NOMO-1 treated with DMSO at 0.1 percent for 48 hours (cell line): Measurements from ENCODE around the gene MAZ.
"Not testable (repeated sequence)": the region's sequence is repeated elsewhere in the genome, so short reads cannot be mapped to it uniquely, and the experiment has no call there.

ENCODE experiments used
- DNase-seq: peaks from one replicate; lab custom pipeline; 2025; ENCODE audit not compliant: unreplicated experiment; lab: John Stamatoyannopoulos, UW

Gene MAZ

DNA sequence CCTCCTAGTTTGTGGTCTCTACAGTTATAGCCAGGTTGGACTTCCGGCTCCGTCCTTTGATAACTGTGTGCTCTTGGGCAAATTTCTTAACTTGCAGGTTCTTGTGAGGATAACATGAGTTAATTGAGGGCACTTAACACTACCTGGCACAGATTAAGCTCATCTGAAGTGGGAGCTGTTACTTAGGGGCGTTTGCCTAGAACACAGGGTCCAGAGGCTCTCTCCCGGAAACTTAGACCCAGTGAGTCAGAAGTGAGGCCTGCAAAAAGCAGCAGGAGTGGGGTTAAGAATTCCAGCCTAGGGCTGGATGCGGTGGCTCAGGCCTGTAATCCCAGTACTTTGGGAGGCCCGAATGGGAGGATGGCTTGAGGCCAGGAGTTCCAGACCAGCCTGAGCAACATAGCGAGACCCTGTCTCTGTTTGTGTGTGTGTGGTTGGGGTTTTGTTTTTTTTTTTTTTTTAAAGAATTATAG lies 15.3 kb downstream of the MAZ start:
- no peak for DNase-seq

DNA sequence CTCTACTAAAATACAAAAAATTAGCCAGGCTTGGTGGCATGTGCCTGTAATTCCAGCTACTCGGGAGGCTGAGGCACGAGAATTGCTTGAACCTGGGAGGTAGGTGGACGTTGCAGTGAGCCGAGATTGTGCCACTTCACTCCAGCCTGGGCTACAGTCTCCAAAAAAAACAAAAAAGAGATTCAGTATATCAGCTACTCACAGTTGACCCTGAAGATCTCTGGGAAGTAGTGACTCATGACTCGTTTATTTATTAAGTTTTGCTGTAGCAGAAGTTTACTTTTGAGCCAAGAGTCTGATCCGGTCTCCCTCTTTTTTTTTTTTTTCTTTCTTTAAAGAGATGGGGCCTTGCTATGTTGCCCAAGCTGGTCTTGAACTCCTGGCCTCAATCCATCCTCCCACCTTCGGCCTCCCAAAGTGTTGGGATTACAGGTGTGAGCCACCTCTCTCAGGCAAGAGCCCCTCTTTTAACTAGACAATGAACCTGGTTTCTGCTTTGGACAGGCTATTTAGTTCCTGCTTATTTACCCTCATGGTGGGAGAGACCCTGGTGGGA lies 18.3 kb downstream of the MAZ start:
- DNase-seq, result no peak

DNA sequence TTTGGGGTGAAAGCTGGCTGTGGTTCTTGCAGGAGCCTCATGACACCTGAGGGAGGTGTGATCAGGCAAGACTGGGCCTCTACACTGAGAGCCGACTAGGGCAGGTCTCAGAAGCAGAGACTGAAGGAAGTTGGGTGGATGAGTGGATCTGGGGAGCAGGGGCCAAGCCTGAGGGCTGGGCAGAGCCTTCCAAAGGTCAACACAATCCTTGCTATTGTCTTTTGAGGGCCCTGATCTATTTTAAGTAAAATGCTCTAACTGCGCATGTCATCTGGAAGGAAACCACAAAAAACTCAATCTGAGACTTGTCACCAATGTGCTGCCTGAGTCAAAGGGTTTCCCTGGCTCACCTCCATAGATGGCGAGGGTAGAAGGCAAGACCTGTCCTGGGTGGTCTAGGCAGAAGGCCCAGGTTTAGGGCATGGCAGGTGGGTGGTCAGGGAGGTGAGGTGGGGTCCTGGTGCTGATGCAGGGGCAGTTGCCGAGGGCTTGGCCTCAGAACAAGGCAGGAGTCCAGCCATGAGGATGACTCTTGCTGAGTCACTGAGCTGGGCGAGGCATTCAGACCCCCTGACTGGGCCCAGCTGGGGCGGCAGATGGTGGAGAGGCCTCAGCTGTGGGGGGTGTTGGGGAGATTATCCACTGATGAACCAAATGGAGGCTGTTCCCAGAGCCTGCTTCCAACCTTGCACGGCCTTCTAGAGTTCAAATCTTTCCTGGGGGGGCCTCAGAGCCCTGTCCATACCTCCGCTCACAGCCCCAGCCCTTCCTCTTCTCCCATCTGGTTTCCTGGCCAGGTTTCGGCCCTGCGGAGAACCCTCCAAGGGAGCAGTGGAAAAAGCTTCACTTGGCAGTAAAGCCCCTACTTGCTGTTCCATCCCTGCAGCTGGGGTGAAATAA lies 19.1 kb downstream of the MAZ start:
- DNase-seq, result no peak

DNA sequence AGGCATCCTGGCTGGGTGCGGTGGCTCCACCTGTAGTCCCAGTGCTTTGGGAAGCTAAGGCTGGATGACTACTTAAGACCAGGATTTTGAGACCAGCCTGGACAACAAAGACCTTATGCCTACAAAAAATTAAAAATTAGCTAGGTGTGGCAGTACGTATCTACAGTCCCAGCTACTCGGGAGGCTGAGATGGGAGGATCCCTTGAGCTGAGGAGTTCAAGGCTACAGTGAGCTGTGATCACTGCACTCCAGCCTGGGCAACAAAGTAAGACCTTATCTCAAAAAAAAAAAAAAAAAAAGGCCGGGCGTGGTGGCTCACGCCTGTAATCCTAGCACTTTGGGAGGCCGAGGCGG lies 20.0 kb downstream of the MAZ start:
- DNase-seq, result no peak

DNA sequence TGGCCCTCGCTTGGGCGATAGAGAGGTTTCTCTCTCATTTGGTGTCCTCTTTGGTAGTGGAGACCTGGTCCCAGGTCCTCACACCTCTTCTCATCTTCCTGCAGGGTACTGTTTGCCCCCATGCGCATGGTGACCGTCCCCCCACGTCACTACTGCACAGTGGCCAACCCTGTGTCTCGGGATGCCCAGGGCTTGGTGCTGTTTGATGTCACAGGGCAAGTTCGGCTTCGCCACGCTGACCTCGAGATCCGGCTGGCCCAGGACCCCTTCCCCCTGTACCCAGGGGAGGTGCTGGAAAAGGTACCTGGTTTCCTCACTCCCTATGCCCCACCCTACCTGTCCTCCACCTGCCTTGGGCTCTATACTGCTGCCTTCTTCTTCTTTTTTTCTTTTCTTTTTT lies 24.4 kb downstream of the MAZ start:
- DNase-seq, result no peak

DNA sequence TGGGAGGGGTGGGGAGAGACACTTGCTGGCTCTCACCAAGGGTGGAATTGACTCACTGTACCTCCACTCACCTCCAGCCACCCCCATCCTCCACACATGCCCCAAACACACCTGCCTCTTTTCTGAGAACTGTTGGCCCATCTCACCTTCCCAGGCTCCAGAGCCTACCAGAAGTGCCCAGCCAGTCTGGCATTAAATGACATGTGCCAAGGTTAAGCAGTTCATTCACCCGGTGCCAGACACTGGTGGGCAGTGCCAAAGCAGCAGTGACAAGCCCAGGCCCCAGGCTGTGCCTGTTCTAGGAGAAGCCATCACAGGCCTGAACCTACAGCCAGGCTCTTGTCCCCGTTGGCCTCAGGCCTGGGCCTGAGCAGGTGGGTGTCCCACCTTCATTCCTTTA lies 25.2 kb downstream of the MAZ start:
- no peak for DNase-seq

DNA sequence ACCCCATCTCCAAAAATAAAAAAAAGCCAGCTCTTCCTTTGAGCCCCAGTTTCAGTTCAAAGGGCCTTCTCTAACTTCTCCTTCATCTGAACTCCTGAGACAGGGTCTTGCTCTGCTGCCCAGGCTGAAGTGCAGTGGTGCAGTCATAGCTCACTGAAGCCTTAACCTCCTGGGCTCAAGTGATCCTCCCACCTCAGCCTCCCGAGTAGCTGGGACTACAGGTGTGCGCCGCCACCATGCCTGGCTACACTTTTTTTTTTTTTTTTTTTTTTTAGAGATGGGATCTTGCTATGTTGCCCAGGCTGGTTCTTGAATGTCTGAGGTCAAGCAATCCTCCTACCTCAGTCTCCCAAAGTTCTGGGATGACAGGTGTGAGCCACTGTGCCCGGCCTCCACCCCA lies 26.9 kb downstream of the MAZ start:
- DNase-seq, result not testable (repeated sequence)

DNA sequence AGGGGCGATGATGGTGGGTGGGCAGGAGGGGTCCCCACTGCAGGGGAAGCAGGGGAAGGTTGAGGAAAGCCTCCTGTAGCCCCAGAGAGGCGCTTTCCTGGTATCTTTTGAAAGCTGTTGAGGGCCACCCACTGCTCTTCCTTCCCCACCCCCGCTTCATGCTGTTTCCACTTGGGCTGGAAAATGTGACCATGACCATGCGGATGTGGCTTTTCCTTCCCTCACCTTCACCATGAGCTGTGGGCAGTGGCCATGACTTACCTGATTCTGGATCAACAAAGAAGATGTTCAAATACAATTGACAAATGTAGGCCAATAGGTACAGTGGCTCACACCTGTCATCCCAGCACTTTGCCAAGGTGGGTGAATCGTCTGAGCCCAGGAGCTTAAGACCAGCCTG lies 27.8 kb downstream of the MAZ start:
- DNase-seq, result no peak

DNA sequence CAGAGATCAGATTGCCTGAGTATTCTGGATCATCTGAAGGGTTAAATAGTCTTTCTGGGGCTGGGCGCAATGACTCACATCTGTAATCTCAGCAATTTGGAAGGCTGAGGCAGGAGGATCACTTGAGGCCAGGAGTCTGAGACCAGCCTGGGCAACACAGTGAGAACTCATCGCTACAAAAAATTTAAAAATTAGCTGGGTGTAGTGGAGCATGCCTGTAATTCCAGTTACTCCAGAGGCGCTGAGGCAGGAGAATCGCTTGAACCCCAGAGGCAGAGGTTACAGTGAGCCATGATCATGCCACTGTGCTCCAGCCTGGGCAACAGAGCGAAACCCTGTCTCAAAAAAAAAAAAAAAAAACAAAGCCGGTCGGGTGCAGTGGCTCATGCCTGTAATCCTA lies 29.6 kb downstream of the MAZ start:
- DNase-seq, result no peak

DNA sequence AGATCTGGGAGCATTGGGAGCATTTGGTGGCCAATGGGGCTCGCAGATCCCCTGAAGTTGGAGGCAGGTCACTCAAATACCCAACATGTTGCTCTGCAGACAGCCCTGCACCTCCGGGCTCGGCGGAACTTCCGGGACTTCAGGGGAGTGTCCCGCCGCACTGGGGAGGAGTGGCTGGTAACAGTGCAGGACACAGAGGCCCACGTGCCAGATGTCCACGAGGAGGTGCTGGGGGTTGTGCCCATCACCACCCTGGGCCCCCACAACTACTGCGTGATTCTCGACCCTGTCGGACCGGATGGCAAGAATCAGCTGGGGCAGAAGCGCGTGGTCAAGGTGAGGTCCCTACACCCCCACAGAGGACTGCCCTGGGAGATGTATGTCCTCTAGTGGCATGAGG lies 30.3 kb downstream of the MAZ start:
- no peak for DNase-seq

DNA sequence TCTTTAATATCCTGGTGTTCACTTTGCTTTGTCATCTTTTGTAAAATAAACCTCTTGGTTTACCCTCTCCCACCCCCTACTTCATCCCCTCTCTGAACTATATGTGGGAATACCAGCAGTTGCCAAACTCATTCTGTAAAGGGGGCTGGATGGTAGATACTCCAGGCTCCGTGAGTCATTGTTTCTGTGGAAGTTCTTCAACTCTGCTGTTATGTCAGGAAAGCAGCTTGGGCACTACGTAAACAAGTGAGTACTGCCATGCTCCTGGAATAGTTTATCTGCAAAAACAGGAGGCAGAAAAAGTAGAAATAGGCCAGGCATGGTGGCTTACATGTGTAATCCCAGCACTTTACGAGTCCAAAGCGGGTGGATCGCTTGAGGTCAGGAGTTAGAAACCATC lies 31.5 kb downstream of the MAZ start:
- DNase-seq, result no peak

DNA sequence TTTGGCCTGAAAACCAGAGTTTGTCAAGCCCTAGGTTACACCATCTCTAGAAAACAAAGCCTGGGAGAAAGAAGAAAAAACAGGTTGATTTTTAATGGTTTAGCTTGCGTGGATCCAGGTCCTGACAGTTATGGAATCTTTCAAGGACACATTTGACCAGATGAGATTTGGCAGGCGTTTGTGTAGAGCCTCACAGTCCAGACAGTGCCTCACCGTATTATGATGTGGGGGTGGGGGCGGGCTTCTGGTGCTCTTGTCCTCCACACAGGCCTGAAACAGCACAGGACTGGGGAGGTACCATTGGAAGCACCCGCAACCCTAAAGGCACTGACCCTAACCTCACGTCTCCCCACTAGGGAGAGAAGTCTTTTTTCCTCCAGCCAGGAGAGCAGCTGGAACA lies 33.5 kb downstream of the MAZ start:
- no peak for DNase-seq

DNA sequence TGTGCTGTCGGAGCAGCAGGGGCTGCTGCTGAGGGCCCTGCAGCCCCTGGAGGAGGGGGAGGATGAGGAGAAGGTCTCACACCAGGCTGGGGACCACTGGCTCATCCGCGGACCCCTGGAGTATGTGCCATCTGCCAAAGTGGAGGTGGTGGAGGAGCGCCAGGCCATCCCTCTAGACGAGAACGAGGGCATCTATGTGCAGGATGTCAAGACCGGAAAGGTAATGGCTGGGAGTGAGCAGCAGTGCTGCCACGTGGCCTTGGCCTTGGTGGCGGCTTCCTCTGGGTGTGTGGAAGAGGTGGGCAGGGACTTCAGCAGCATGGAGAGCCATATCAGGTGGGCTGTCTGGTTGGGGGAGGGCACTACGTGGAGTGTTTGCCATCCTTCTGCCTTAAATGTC lies 33.9 kb downstream of the MAZ start:
- DNase-seq, result no peak

DNA sequence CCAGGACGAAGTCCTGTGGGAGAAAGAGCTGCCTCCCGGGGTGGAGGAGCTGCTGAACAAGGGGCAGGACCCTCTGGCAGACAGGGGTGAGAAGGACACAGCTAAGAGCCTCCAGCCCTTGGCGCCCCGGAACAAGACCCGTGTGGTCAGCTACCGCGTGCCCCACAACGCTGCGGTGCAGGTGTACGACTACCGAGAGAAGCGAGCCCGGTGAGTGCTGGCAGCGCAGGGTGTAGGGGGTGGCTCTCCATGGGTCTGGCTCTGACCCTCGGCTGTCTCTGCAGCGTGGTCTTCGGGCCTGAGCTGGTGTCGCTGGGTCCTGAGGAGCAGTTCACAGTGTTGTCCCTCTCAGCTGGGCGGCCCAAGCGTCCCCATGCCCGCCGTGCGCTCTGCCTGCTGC lies 35.3 kb downstream of the MAZ start:
- DNase-seq, result no peak

DNA sequence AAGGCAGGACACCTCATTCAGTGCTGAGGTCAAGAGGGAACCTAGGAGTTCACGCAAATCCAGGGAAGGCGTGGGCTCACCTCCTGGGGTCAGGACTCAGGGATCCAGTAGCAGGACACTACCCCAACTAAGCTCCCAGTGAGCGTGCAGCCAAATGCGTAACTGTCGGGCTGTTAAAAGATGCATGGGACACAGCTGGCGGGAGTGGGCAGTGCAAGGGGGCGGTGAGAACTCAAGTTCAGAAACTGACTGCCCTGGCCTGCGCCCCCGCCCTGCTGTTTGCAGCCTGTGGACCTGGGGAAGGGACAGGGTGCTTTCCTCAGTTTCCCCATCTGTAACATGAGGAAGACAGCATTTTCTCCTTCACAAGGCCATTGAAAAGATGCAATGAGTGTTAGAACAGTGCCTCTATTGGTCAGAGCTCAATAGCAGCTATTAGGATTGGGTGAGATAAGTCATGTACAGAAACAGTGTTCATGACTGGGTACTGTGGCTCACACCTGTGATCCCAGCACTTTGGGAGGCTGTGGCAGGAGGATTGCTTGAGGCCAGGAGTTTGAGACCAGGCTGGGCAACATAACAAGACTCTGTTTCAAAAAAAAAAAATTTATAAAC lies 36.5 kb downstream of the MAZ start:
- no peak for DNase-seq

DNA sequence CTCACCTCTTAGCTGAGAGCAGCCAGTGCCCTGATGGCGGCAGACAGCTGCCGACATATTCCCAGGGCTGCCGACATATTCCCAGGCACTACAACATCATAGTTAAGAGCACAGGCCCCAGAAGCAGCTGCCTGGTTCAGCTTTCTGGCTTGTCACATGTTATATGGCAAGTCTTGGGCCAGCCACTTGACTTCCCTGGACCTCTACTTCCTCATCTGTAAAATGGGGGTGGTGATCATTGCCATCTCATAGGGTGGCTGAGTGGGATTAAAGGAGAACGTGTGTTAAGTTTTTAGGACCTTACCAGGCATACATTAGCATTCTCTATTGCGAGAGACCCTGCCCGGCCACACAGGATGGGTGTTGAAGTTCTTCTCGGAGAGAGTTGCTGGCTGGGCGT lies 37.6 kb downstream of the MAZ start:
- no peak for DNase-seq

DNA sequence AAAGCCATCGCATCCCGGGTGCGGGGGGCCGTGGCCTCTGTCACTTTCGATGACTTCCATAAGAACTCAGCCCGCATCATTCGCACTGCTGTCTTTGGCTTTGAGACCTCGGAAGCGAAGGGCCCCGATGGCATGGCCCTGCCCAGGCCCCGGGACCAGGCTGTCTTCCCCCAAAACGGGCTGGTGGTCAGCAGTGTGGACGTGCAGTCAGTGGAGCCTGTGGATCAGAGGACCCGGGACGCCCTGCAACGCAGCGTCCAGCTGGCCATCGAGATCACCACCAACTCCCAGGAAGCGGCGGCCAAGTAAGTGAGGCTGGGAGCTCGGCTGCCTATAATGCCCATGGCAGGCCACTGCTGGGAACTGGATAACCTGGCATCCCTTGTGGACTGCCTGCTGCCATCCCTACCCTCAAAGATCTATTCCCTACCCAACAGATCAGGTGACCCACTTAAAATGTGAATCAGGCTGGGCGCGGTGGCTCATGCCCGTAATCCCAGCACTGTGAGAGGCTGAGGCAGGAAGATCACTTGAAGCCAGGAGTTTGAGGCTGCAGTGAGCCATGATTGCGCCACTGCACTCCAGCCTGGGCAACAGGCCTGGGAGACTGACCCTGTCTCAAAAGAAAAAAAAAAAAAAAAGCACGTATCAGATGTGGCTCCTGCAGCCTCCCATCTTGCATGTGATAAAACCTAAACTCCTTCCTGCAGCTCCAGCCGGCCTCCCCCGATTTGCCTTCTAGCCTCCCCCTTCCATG lies 38.4 kb downstream of the MAZ start:
- DNase-seq, result no peak

DNA sequence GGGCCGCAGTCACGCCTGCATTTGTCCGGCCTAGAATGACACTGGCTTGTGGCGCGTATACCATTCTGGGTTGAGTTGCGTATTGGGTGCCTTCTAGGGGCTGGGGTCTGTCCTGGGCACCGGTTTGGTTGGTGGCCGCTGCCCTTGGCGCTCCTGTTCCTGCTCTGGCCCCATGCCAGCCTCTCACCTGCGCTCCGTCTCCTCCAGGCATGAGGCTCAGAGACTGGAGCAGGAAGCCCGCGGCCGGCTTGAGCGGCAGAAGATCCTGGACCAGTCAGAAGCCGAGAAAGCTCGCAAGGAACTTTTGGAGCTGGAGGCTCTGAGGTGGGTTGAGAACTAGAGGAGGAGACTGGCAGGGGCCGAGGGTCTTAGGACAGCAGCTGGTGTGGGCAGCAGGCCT lies 39.3 kb downstream of the MAZ start:
- DNase-seq, result no peak

DNA sequence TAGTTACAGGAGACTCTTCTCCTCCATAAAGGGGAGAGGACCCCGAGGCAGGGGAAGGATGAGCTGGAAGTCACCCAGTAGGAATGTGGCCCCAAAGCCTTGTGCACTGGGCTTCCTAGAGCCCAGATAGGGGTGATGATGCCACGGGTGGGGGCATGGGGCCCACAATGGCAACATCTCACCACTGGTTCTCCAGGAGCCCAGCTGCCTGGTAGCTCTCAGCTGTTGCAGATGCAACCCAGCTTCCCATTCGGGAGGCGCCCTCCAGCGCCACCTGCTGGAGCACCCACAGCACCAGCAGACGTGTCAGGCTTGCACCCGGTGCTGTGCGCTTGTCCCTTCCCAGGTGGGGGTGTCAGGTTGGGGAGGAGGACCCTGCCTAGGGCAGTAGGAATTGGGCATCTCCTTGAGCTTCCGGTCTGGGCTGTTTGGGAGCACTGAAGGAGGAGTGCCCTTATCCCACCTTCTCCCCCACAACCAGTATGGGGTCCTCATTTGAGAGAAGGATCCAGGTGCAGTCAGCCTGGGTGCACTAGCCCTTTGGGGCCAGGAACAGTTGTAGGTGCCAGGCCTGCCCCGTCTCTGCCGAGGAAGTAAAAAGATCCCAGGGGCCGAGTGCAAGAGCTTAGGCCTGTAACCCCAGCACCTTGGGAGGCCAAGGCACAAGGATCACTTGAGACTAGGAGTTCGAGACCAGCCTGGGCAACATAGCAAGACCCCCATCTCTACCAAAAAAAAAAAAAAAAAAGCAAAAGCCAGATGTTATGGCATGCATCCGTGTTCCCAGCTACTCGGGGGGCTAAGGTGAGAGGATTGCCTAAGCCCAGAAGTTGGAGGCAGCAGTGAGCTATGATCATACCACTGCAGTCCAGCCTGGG lies 42.3 kb downstream of the MAZ start:
- peak; percentile 48 for DNase-seq

DNA sequence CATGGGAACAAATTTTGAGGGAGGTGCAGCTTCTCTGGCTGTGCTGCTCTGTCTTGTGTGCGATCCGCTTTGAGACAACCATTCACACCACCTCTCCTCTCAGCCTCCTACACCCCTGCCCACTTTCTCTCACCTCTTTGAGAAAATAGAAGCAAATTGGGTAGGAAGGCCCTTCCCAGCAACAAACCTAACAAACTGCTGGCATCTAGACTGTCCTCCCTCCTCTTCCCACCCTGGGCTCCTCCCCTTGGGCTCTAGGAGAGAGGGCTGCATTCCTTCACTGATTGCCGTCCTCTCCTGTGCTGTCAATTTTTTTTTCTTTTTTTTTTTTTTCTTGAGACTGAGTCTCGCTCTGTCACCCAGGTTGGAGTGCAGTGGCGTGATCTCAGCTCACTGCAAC lies 43.2 kb downstream of the MAZ start:
- DNase-seq, result no peak

DNA sequence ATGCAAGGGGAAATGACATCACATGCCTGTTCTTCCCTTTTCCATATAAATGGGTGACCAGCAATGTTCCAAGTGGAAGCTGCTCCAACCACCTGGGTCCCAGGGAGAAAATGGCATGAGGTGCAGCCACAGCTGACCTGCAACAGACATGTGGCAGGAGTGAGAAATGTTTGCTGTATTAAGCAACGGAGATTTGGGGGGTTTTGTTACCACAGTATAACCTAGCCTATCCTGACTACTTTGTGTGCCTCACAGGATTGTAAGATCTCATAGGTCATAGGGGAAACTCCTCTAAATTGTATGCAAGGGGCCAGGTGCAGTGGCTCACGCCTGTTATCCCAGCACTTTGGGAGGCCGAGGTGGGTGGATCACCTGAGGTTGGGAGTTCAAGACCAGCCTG lies 44.7 kb downstream of the MAZ start:
- no peak for DNase-seq
